ENCODE results near the gene GOLT1A.

Gene GOLT1A

GRCh38 chr1:204213668-204214662 is at the start of gene GOLT1A:
GOLT1A (minus strand) TSS chr1:204213988; CDS start chr1:204213906, 82 bp downstream.
- H3K4me3 ChIP-seq (replicated peaks; ENCODE audit: low read depth, low read length): no peak within 1 kb of the TSS
- DNase-seq (ENCODE audit: low read depth): peak; percentile 79
- TF ChIP-seq CTCF (IDR thresholded peaks at IDR 0.05; ENCODE audit: low read length, missing control alignments): peak; percentile 78

GRCh38 chr1:204263254-204263910 is 49.6 kb upstream of the GOLT1A start:
- H3K4me3 ChIP-seq (replicated peaks; ENCODE audit: low read depth, low read length): no peak overlapping the region
- no peak for DNase-seq (ENCODE audit: low read depth)
- TF ChIP-seq CTCF (IDR thresholded peaks at IDR 0.05; ENCODE audit: low read length, missing control alignments): no peak

- DNase-seq (ENCODE audit: low read depth): no peak
- no peak for TF ChIP-seq CTCF (IDR thresholded peaks at IDR 0.05; ENCODE audit: low read length, missing control alignments)
- H3K4me3 ChIP-seq (replicated peaks; ENCODE audit: low read depth, low read length): no peak overlapping the region
These were observed 48.9 kb upstream of the GOLT1A start for GRCh38 chr1:204262506-204263253.

- no peak for DNase-seq (ENCODE audit: low read depth)
- H3K4me3 ChIP-seq (replicated peaks; ENCODE audit: low read depth, low read length): no peak overlapping the region
- no peak for TF ChIP-seq CTCF (IDR thresholded peaks at IDR 0.05; ENCODE audit: low read length, missing control alignments)
These were observed 48.1 kb upstream of the GOLT1A start for GRCh38 chr1:204261746-204262505.

GRCh38 chr1:204261266-204261665 is 47.5 kb upstream of the GOLT1A start:
- no peak for TF ChIP-seq CTCF (IDR thresholded peaks at IDR 0.05; ENCODE audit: low read length, missing control alignments)
- DNase-seq (ENCODE audit: low read depth): no peak
- no peak overlapping the region for H3K4me3 ChIP-seq (replicated peaks; ENCODE audit: low read depth, low read length)

GRCh38 chr1:204260601-204261197 is 46.9 kb upstream of the GOLT1A start:
- TF ChIP-seq CTCF (IDR thresholded peaks at IDR 0.05; ENCODE audit: low read length, missing control alignments): no peak
- DNase-seq (ENCODE audit: low read depth): no peak

More at GRCh38 chr1:204260601-204261197, 46.9 kb upstream of the GOLT1A start:
- H3K4me3 ChIP-seq (replicated peaks; ENCODE audit: low read depth, low read length): no peak overlapping the region

Measured in fibroblast of pulmonary artery (primary cell).